Prostate gland (tissue), 2 donors: ENCODE measurements around the gene TIMM17A. TPM values are rescaled to one million over a fixed set of nuclear protein-coding genes. Genes with fewer than 3 reads are reported as not detected.

ENCODE experiments used
- DNase-seq: peaks from one replicate; pipeline ENCODE4 v3.0.0-alpha.2; 2019; ENCODE audit warnings: low spot score
- H3K27ac ChIP-seq, 2 donors: fragments of 200-600 bp; sonication (generic); 2 replicates each; pipeline ENCODE4 v1.5.1; 2017 to 2019
- H3K27me3 ChIP-seq: fragments of 200-600 bp; sonication (generic); replicated peaks from 2 replicates; pipeline ENCODE4 v1.5.1; 2019; ENCODE audit not compliant: insufficient read depth
- H3K36me3 ChIP-seq, 2 donors: fragments of 200-600 bp; sonication (generic); 1 replicate in 1 of 2; 2 replicates in 1 of 2; pipeline versions ENCODE4 v1.5.1 to v1.8.1; 2017 to 2019
- H3K4me1 ChIP-seq: fragments of 200-600 bp; sonication (generic); replicated peaks from 2 replicates; pipeline ENCODE4 v1.5.1; 2019
- H3K4me3 ChIP-seq, 2 donors: fragments of 200-600 bp; sonication (generic); 2 replicates each; pipeline ENCODE4 v1.5.1; 2017 to 2019
- H3K9me3 ChIP-seq: fragments of 200-600 bp; sonication (generic); 2 replicates; pipeline ENCODE4 v1.5.1; 2017
- CTCF ChIP-seq, 4 experiments: fragments of 200-600 bp in 2 of 4; fragments of 450-650 bp in 2 of 4; sonication (generic) in 2 of 4; IDR thresholded peaks; 1 replicate in 3 of 4; 2 replicates in 1 of 4; pipeline ENCODE4 v1.5.1; 2016 to 2019; ENCODE audit warnings: antibody characterized with exemption in 4 of 4, mild to moderate bottlenecking in 2 of 4, moderate library complexity in 2 of 4
- POLR2A ChIP-seq: fragments of 450-650 bp; IDR thresholded peaks from one replicate; pipeline ENCODE4 v1.6.1; 2016; ENCODE audit warnings: antibody characterized with exemption, mild to moderate bottlenecking
- POLR2AphosphoS5 ChIP-seq: sonication (generic); formaldehyde crosslinking; IDR thresholded peaks from one replicate; pipeline ENCODE4 v1.6.1; 2017; ENCODE audit warnings: antibody characterized with exemption
- WGBS: methylation state at CpG from one replicate; pipeline ENCODE4 v1.1.5; 2018; 5-methylcytosine and 5-hydroxymethylcytosine counted together
- intact Hi-C: fragments of 100-400 bp; cut with DNase I; formaldehyde crosslinking; loops from one replicate; pipeline ENCODE4 v1.14.2; 2022
- total RNA-seq, 2 donors: library from RNA; depleted of rRNA; stranded (reverse); fragments of >200 nt; gene quantifications; one replicate each; pipeline ENCODE4 v1.1.0, GENCODE V29; 2016

Gene TIMM17A
- 10 to 100 TPM; 22.0 to 29.3 TPM for total RNA-seq

- peaks cover 5% of the 10 kb centered on the region for H3K4me1 ChIP-seq
- intact Hi-C loops: no loop called here
- H3K36me3 ChIP-seq: peaks cover 0 to 4% of the 10 kb centered on the region in 2 donors
- no peaks in the 10 kb centered on the region for H3K27me3 ChIP-seq
- no peaks in the 10 kb centered on the region for H3K9me3 ChIP-seq
- DNase-seq: peak; percentile 96
- peak within 1 kb of the TSS; percentile 74 to 86 for H3K4me3 ChIP-seq
- peak within 1 kb of the TSS; percentile 80 to 81 for H3K27ac ChIP-seq
- under 1% methylated on average over 43 of the region's 43 CpGs for WGBS
- TF ChIP-seq CTCF (IDR thresholded peaks at IDR 0.05): peak in 1 of 4 experiments; percentile 20
- peak; percentile 99 for TF ChIP-seq POLR2AphosphoS5
- peak; percentile 84 for TF ChIP-seq POLR2A
These were observed at the start of gene TIMM17A for GRCh38 chr1:201955009-201955728. Gene TIMM17A (plus strand): TSS chr1:201955503. CDS start chr1:201955527, 24 bp downstream.

- DNase-seq: no peak
- H3K27ac ChIP-seq: peak overlapping the region; percentile 70 to 78
- 74% methylated on average over 3 of the region's 3 CpGs for WGBS
- intact Hi-C loops: no loop called here
- H3K4me3 ChIP-seq: no peak overlapping the region
- H3K36me3 ChIP-seq: no peaks in the 10 kb centered on the region
- no peaks in the 10 kb centered on the region for H3K9me3 ChIP-seq
- TF ChIP-seq POLR2A: no peak
- TF ChIP-seq CTCF (IDR thresholded peaks at IDR 0.05): no peak
- TF ChIP-seq POLR2AphosphoS5: no peak
- no peaks in the 10 kb centered on the region for H3K27me3 ChIP-seq
- no peaks in the 10 kb centered on the region for H3K4me1 ChIP-seq
These were observed 49.0 kb upstream of the TIMM17A start for GRCh38 chr1:201906336-201906735.

- 85% methylated on average over 6 of the region's 6 CpGs for WGBS
- H3K9me3 ChIP-seq: no peaks in the 10 kb centered on the region
- no peaks in the 10 kb centered on the region for H3K4me1 ChIP-seq
These were observed 47.7 kb upstream of the TIMM17A start for GRCh38 chr1:201907621-201908020.

GRCh38 chr1:201911826-201912571, 43.3 kb upstream of the TIMM17A start:
- no peaks in the 10 kb centered on the region for H3K9me3 ChIP-seq
- WGBS: 64% methylated on average over 4 of the region's 4 CpGs
- intact Hi-C loops: no loop called here

More at GRCh38 chr1:201907621-201908020, 47.7 kb upstream of the TIMM17A start:
- Histone ChIP-seq H3K36me3 (no peaks in the 10 kb centered on the region), H3K27ac (peak overlapping the region; percentile 70 to 78), H3K27me3 (no peaks in the 10 kb centered on the region), H3K4me3 (no peak overlapping the region)
- TF ChIP-seq POLR2AphosphoS5 (no peak), POLR2A (no peak), CTCF (IDR thresholded peaks at IDR 0.05) (no peak)
- intact Hi-C loops: no loop called here
- no peak for DNase-seq

More at GRCh38 chr1:201911826-201912571, 43.3 kb upstream of the TIMM17A start:
- no peak for DNase-seq
- Histone ChIP-seq H3K27me3 (no peaks in the 10 kb centered on the region), H3K4me3 (no peak overlapping the region), H3K36me3 (no peaks in the 10 kb centered on the region), H3K4me1 (no peaks in the 10 kb centered on the region), H3K27ac (peak overlapping the region; percentile 53 to 63)
- TF ChIP-seq POLR2A: no peak
- no peak for TF ChIP-seq POLR2AphosphoS5
- TF ChIP-seq CTCF (IDR thresholded peaks at IDR 0.05): no peak
